Heart left ventricle (tissue), 16 donors: ENCODE data around the gene ODC1. TPM values are rescaled to one million over a fixed set of nuclear protein-coding genes. Genes with fewer than 3 reads are reported as not detected.
A peak's percentile ranks its signal among the peaks of the same experiment; 100 is the strongest.

Experiments
- ATAC-seq, 4 donors: fragments of 200-7000 bp; cut with Tn5 transposase; one replicate each; pipeline ENCODE4 v1.9.1; 2020 to 2022; ENCODE audit warnings: moderate library complexity in 4 of 4, mild to moderate bottlenecking in 3 of 4, moderate number of reproducible peaks in 1 of 4
- DNase-seq, 5 donors: peaks; one replicate each; pipeline ENCODE4 v3.0.0-alpha.2; 2020
- H3K27ac ChIP-seq, 12 donors: fragments of 200-600 bp; sonication (generic) in 4 of 12; one replicate each; pipeline versions ENCODE4 v1.5.0 to v1.8.0; 2016 to 2022; ENCODE audit warnings: mild to moderate bottlenecking in 2 of 12
- H3K27me3 ChIP-seq, 9 donors: fragments of 200-600 bp; sonication (generic) in 2 of 9; one replicate each; pipeline versions ENCODE4 v1.5.1 to v1.8.0; 2016 to 2022; ENCODE audit warnings: mild to moderate bottlenecking in 3 of 9
- H3K36me3 ChIP-seq, 9 donors: fragments of 200-600 bp; sonication (generic) in 2 of 9; one replicate each; pipeline versions ENCODE4 v1.5.0 to v1.8.0; 2018 to 2022; ENCODE audit warnings: mild to moderate bottlenecking in 2 of 9
- H3K4me1 ChIP-seq, 12 donors: fragments of 200-600 bp; sonication (generic) in 4 of 12; one replicate each; pipeline versions ENCODE4 v1.5.0 to v1.8.0; 2016 to 2022; ENCODE audit warnings: mild to moderate bottlenecking in 3 of 12
- H3K4me3 ChIP-seq, 12 donors: fragments of 200-600 bp; sonication (generic) in 4 of 12; one replicate each; pipeline versions ENCODE4 v1.5.0 to v1.8.0; 2017 to 2022; ENCODE audit warnings: mild to moderate bottlenecking in 9 of 12, moderate library complexity in 4 of 12
- H3K9me3 ChIP-seq, 12 donors: fragments of 200-600 bp; sonication (generic) in 4 of 12; one replicate each; pipeline versions ENCODE4 v1.5.0 to v1.8.0; 2016 to 2022; ENCODE audit warnings: mild to moderate bottlenecking in 1 of 12
- POLR2A ChIP-seq, 2 donors: fragments of 450-650 bp; IDR thresholded peaks; one replicate each; pipeline ENCODE4 v1.6.1; 2017; ENCODE audit warnings: antibody characterized with exemption in 2 of 2, mild to moderate bottlenecking in 2 of 2, moderate library complexity in 2 of 2
- whole genome bisulfite sequencing, 4 donors: extraction: QIAGEN DNeasy Blood & Tissue Kit in 2 of 4; methylation state at CpG; one replicate each; pipeline versions ENCODE4 v1.1.5 to v1.1.7; 2013 to 2018; 5-methylcytosine and 5-hydroxymethylcytosine counted together
- intact Hi-C, 10 donors: fragments of 100-400 bp; cut with DNase I; formaldehyde crosslinking; loops; one replicate each; pipeline versions ENCODE4 v1.11.1 to v1.14.2; 2022
- polyA plus RNA-seq, 2 donors: library from polyadenylated mRNA; stranded (reverse); fragments of 200-250 nt; gene quantifications; one replicate each; pipeline ENCODE4 v1.2.3, GENCODE V29; 2013
- total RNA-seq, 9 donors: library from RNA; depleted of rRNA in 2 of 9; stranded (reverse); fragments of >200 nt in 2 of 9; fragmentation: NEBNext Ultra II Directional in 3 of 9; extraction: Animal tissue kit (Norgen Biotek cat#: 25700) in 3 of 9; gene quantifications; one replicate each; pipeline versions ENCODE4 v1.1.0 to v1.2.4, GENCODE V29; 2016 to 2023
- TF ChIP-seq, protein P1 (sequence below), 12 donors: fragments of 200-600 bp; sonication (generic) in 4 of 12; IDR thresholded peaks; one replicate each; pipeline versions ENCODE4 v1.5.0 to v1.8.0; 2018 to 2022; ENCODE audit warnings: antibody characterized with exemption in 12 of 12, mild to moderate bottlenecking in 5 of 12
- donor health status: ischemic (EF 13 %, LVEDD 7.1; RV severe dilation, severe dysfunction).
- donor health status: healthy with polysubstance abuse.
- donor health status: DM: no; HTN: yes; CAD: no.
- donor health status: DM: no; HTN: no; CAD: no.
- donor health status: ischemic (EF 25% LVEDD 6.9; RV normal size, moderate dysfunction).
- donor health status: ischemic (EF 25% LVEDD 5.7; RV mildly dilated, moderate dysfunction).
- donor health status: healthy.
- donor health status: DM: yes; HTN: yes; CAD: no.
- donor health status: ischemic (EF 35%, LVEDD 5.7; RV mildly dilated, moderate dysfunction).
- donor health status: nonischemic (EF 11% LVEDD 7.7; RV severe dilation, severe dysfunction).
- donor health status: DM: yes; HTN: yes; CAD: no.
- donor health status: PGD.
- donor health status: ischemic (EF 29% LVEDD 5.4; RV normal size, mild dysfunction).
- donor health status: nonischemic (EF 23%, LVEDD 6.1; RV moderate dilation, normal function).

The ODC1 gene
- total and polyA plus RNA-seq, 11 donors, result 6.1 to 103 (median 48.2) TPM

GRCh38 chr2:10404324-10405143 is 43.6 kb downstream of the ODC1 start:
- TF ChIP-seq, protein P1, sequence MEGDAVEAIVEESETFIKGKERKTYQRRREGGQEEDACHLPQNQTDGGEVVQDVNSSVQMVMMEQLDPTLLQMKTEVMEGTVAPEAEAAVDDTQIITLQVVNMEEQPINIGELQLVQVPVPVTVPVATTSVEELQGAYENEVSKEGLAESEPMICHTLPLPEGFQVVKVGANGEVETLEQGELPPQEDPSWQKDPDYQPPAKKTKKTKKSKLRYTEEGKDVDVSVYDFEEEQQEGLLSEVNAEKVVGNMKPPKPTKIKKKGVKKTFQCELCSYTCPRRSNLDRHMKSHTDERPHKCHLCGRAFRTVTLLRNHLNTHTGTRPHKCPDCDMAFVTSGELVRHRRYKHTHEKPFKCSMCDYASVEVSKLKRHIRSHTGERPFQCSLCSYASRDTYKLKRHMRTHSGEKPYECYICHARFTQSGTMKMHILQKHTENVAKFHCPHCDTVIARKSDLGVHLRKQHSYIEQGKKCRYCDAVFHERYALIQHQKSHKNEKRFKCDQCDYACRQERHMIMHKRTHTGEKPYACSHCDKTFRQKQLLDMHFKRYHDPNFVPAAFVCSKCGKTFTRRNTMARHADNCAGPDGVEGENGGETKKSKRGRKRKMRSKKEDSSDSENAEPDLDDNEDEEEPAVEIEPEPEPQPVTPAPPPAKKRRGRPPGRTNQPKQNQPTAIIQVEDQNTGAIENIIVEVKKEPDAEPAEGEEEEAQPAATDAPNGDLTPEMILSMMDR (IDR thresholded peaks at IDR 0.05), result no peak
- no peak for TF ChIP-seq POLR2A (IDR thresholded peaks at IDR 0.05)
- WGBS, 4 donors, result 59 to 69% (median 65%) methylated on average over 20 of the region's 20 CpGs
- peak overlapping the region in 1 of 12 donors; percentile 0 for H3K4me3 ChIP-seq

DNA sequence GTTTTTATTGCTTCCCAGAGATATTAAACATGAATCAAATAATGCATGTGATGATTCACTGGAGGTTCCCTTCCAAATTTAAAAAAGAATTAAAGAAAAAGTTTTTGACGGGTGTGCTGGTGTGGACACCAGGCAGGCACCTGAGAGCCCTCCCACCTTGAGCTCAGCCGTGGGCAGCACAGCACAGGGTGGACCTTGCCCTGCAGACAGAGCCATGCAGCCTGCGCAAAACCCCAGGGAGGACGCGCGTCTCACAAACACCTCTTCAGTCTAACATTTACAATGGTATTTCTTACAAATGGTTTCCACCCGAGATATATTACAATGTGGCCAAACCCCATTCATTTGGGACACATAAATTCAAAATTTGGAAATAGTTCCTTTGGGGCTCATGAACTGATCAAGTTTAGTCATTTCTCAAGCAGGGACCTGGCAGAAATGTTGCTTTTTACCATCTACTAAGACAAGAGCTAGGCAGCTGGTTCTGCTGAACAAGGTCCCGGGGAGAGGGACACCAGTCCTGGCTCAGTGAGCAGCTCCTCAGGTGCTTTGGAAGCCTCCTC is 45.4 kb downstream of the ODC1 start:
- Histone ChIP-seq H3K4me1 (peaks cover 16 to 87% (median 72%) of the 10 kb centered on the region in 12 donors), H3K27ac (peak overlapping the region in 2 of 12 donors; percentile 70 to 90), H3K36me3 (no peaks in the 10 kb centered on the region), H3K27me3 (no peaks in the 10 kb centered on the region), H3K4me3 (no peak overlapping the region), H3K9me3 (no peaks in the 10 kb centered on the region)
- DNase-seq (no peak), ATAC-seq (no peak)
- intact Hi-C loops, result loop anchor here in 5 of 10 donors (10.0 kb wide), 4 partner anchors 68 to 168 kb away; partner anchors contain the start of gene HPCAL1 (in 2 of the 5)
- no peak for TF ChIP-seq POLR2A (IDR thresholded peaks at IDR 0.05)
- TF ChIP-seq, protein P1 (IDR thresholded peaks at IDR 0.05), result no peak
- 89 to 91% (median 90%) methylated on average over 8 of the region's 8 CpGs for WGBS, 4 donors

More at GRCh38 chr2:10404324-10405143, 43.6 kb downstream of the ODC1 start:
- intact Hi-C loops, result loop anchor here in 8 of 10 donors (5.0 to 10.0 kb wide), 10 partner anchors 70 to 282 kb away; partner anchors contain the start of genes HPCAL1 (in 4 of the 8) and RRM2 (in 1 of the 8)
- peak in 2 of 5 donors; percentile 32 to 63 for DNase-seq
- peak in 3 of 4 donors; percentile 18 to 43 (median 29) for ATAC-seq
- peaks cover 16 to 95% (median 78%) of the 10 kb centered on the region in 12 donors for H3K4me1 ChIP-seq
- H3K27me3 ChIP-seq, result no peaks in the 10 kb centered on the region
- H3K9me3 ChIP-seq, result no peaks in the 10 kb centered on the region
- no peaks in the 10 kb centered on the region for H3K36me3 ChIP-seq
- H3K27ac ChIP-seq, result peak overlapping the region; percentile 52 to 90 (median 72)

- DNase-seq (no peak), ATAC-seq (no peak)
- intact Hi-C loops, result loop anchor here in 5 of 10 donors (10.0 kb wide), 4 partner anchors 67 to 167 kb away; partner anchors contain the start of gene HPCAL1 (in 2 of the 5)
- Histone ChIP-seq H3K36me3 (no peaks in the 10 kb centered on the region), H3K27me3 (no peaks in the 10 kb centered on the region), H3K4me1 (peaks cover 10 to 82% (median 69%) of the 10 kb centered on the region in 12 donors), H3K27ac (peak overlapping the region; percentile 55 to 90 (median 72)), H3K4me3 (no peak overlapping the region), H3K9me3 (no peaks in the 10 kb centered on the region)
- TF ChIP-seq, protein P1 (IDR thresholded peaks at IDR 0.05), result no peak
- no peak for TF ChIP-seq POLR2A (IDR thresholded peaks at IDR 0.05)
- 78 to 88% (median 84%) methylated on average over 14 of the region's 14 CpGs for WGBS, 4 donors
Observed at GRCh38 chr2:10402062-10402585, 46.0 kb downstream of the ODC1 start.
